ENCODE measurements around the gene VRTN.

Gene VRTN

DNA sequence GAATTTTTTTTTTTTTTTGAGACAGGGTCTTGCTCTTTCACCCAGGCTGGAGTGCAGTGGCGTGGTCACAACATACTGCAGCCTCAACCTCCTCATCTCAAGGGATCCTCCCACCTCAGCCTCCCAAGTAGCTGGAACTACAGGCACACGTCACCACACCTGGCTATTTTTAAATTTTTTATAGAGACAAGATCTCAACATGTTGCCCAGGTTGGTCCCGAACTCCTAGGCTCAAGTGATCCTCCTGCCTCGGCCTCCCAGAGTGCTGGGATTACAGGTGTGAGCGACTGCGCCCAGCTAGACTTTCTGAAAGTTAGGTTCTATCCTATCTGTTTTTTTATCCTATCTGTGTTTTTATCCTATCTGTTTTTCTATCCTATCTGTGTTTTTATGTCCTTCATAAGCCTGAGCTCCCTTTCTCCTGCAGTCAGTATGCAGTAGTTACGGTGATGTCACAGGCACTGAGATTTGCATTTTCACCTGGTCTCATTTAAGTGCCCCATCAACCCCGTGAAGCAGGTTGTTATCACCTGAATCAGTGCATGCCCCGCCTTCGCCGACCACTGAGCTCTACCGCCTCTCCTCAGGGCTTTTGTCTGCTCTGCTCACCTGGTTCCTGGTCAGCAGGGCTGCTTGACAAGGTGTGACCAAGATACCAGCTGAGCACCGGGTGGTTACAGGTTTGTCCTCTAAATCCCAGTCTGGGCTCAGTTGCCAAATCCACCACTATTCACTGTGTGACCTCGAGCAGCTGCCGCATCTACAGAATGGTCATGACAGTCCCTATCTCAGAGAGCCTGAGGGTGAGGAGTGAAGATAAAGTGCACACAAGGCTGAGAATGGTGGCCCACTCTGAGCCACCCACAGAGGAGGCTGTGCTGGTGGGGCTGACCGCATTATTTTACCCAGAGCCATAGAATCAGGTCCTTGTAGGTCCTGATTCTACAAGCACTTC lies 44.6 kb downstream of the VRTN start:
- no peak for TF ChIP-seq CTCF (IDR thresholded peaks at IDR 0.05; ENCODE audit: insufficient read depth, low read length, poor library complexity, severe bottlenecking)
- H3K36me3 ChIP-seq (ENCODE audit: control insufficient read depth, insufficient read depth, low read length) = no peaks in the 10 kb centered on the region
- DNase-seq (ENCODE audit: extremely low read depth, insufficient read length) = no peak
- H3K4me3 ChIP-seq (replicated peaks; ENCODE audit: low read depth, low read length) = no peak overlapping the region
- 0 out of 2 replicates have a peak, but pooled peaks cover 1% of the 10 kb centered on the region for H3K27me3 ChIP-seq (replicated peaks; ENCODE audit: control insufficient read depth, insufficient read depth, low read length)

- Histone ChIP-seq H3K4me3 (replicated peaks; ENCODE audit: low read depth, low read length) (no peak overlapping the region), H3K36me3 (ENCODE audit: control insufficient read depth, insufficient read depth, low read length) (no peaks in the 10 kb centered on the region), H3K27me3 (replicated peaks; ENCODE audit: control insufficient read depth, insufficient read depth, low read length) (0 out of 2 replicates have a peak, but pooled peaks cover 1% of the 10 kb centered on the region)
- no peak for DNase-seq (ENCODE audit: extremely low read depth, insufficient read length)
- TF ChIP-seq CTCF (IDR thresholded peaks at IDR 0.05; ENCODE audit: insufficient read depth, low read length, poor library complexity, severe bottlenecking) = no peak
These were observed 46.3 kb downstream of the VRTN start for GRCh38 chr14:74394549-74394948.

DNA sequence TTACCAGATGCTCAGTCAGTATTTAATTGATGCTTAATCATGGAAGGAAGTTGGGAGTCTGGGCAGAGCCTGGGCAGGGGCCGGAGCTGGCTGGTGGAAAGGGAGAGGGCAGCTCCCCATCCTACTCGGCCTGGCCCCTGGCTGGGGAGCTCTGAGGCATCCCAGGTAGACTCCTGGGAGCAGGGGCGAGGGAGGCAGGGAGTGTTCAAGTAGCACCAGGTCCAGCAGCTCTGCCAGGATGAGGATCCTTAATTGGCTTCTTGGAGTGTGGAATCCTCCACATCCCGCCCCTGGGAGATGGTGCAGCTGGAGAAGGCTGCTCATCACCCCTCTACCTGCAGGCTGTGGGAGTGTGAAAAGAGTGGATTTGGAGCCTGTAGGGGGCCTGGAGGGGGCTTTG lies 46.8 kb downstream of the VRTN start:
- H3K27me3 ChIP-seq (replicated peaks; ENCODE audit: control insufficient read depth, insufficient read depth, low read length) = 0 out of 2 replicates have a peak, but pooled peaks cover 1% of the 10 kb centered on the region

DNA sequence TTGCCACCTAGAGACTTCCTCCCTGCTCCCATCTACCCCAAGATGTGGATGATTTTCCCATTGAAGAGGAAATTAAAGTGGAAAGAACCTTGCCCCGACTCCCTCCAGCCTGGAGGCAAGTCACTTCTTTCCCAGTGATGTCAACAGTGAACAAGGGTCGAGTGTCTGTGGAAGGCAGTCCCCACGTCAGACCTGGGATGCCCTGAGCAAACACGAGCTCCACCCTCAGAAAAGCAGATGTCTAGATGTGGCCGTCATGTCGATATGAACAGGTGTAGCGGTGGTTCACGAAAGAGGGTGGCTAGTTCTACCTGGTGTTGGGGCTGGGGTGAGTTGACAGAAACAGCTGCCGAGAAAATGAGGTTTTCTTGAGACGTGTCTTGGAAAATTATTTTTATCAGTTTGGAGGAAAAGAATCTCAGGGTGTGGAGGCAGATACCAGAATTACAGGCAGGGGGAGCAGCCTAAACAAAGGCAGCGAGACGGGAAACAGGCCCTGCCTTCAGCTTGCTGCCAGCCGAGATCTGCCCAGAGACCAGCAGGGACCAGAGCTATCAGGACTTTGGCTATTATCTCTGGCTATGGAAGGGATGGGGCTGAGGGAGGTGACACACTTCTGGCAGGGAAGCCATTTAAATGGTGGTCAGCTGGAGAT lies 51.9 kb downstream of the VRTN start:
- no peak overlapping the region for H3K4me3 ChIP-seq (replicated peaks; ENCODE audit: low read depth, low read length)
- H3K27me3 ChIP-seq (replicated peaks; ENCODE audit: control insufficient read depth, insufficient read depth, low read length) = 0 out of 2 replicates have a peak, but pooled peaks cover 1% of the 10 kb centered on the region
- no peak for DNase-seq (ENCODE audit: extremely low read depth, insufficient read length)
- no peaks in the 10 kb centered on the region for H3K36me3 ChIP-seq (ENCODE audit: control insufficient read depth, insufficient read depth, low read length)
- TF ChIP-seq CTCF (IDR thresholded peaks at IDR 0.05; ENCODE audit: insufficient read depth, low read length, poor library complexity, severe bottlenecking) = no peak

More for the DNA sequence above, 46.8 kb downstream of the VRTN start:
- no peaks in the 10 kb centered on the region for H3K36me3 ChIP-seq (ENCODE audit: control insufficient read depth, insufficient read depth, low read length)
- H3K4me3 ChIP-seq (replicated peaks; ENCODE audit: low read depth, low read length) = no peak overlapping the region
- no peak for DNase-seq (ENCODE audit: extremely low read depth, insufficient read length)
- TF ChIP-seq CTCF (IDR thresholded peaks at IDR 0.05; ENCODE audit: insufficient read depth, low read length, poor library complexity, severe bottlenecking) = no peak

- Histone ChIP-seq H3K4me3 (replicated peaks; ENCODE audit: low read depth, low read length) (no peak overlapping the region), H3K36me3 (ENCODE audit: control insufficient read depth, insufficient read depth, low read length) (no peaks in the 10 kb centered on the region), H3K27me3 (replicated peaks; ENCODE audit: control insufficient read depth, insufficient read depth, low read length) (0 out of 2 replicates have a peak, but pooled peaks cover 1% of the 10 kb centered on the region)
- no peak for TF ChIP-seq CTCF (IDR thresholded peaks at IDR 0.05; ENCODE audit: insufficient read depth, low read length, poor library complexity, severe bottlenecking)
- no peak for DNase-seq (ENCODE audit: extremely low read depth, insufficient read length)
These were observed 52.7 kb downstream of the VRTN start for GRCh38 chr14:74400919-74401503.
